H1 (cell line): ENCODE measurements around the gene BTBD18. TPM values are rescaled to one million over a fixed set of nuclear protein-coding genes. Genes with fewer than 3 reads are reported as not detected.

Experiments used
- CTCF ChIA-PET: fragments of 300-600 bp; sonication (Branson Sonifier 250); formaldehyde crosslinking; loops from one replicate; lab custom pipeline; 2021; ENCODE audit not compliant: partially characterized antibody; lab: Charles Lee
- POLR2A ChIA-PET: fragments of 300-600 bp; sonication (Branson Sonifier 250); formaldehyde crosslinking; loops from one replicate; lab custom pipeline; 2021; ENCODE audit warnings: inconsistent platforms; ENCODE audit not compliant: partially characterized antibody; lab: Charles Lee
- DNase-seq, 2 experiments: peaks; one replicate each; pipeline versions ENCODE4 v3.0.0 to v3.0.0-alpha.2; 2010 to 2022; ENCODE audit warnings: low spot score in 2 of 2, low read depth in 1 of 2, mixed read lengths in 1 of 2
- FAIRE-seq: peaks from 2 replicates; lab custom pipeline; 2011; peaks lifted over from hg19 to GRCh38; lab: Jason Lieb, UNC
- H2AFZ ChIP-seq: 2 replicates; pipeline ENCODE4 v1.8.1; 2012; ENCODE audit warnings: low read length, inconsistent platforms
- H2AK5ac ChIP-seq: 2 replicates; pipeline ENCODE4 v1.6.1; 2013; ENCODE audit warnings: low read depth, low read length
- H2BK120ac ChIP-seq: replicated peaks from 2 replicates; pipeline ENCODE3; 2013; ENCODE audit warnings: low read depth, low read length, inconsistent platforms
- H2BK12ac ChIP-seq: 2 replicates; pipeline ENCODE4 v1.6.1; 2013; ENCODE audit warnings: low read depth, low read length
- H2BK15ac ChIP-seq: 2 replicates; pipeline ENCODE4 v1.6.1; 2013; ENCODE audit warnings: low read length
- H2BK20ac ChIP-seq: 2 replicates; pipeline ENCODE4 v1.6.1; 2013; ENCODE audit warnings: low read length
- H2BK5ac ChIP-seq: 2 replicates; pipeline ENCODE4 v1.6.1; 2013; ENCODE audit warnings: low read depth, low read length
- H3K14ac ChIP-seq: 2 replicates; pipeline ENCODE4 v1.6.1; 2013; ENCODE audit warnings: inconsistent platforms; ENCODE audit not compliant: insufficient read length
- H3K18ac ChIP-seq: 2 replicates; pipeline ENCODE4 v1.6.1; 2013; ENCODE audit warnings: low read length; ENCODE audit errors: extremely low read depth
- H3K23ac ChIP-seq: 2 replicates; pipeline ENCODE4 v1.6.1; 2013; ENCODE audit warnings: inconsistent platforms; ENCODE audit not compliant: insufficient read length
- H3K23me2 ChIP-seq: 2 replicates; pipeline ENCODE4 v1.6.1; 2013; ENCODE audit warnings: low read depth, low read length
- H3K27ac ChIP-seq: 2 replicates; pipeline ENCODE4 v1.6.1; 2011; ENCODE audit warnings: low read depth, low read length, inconsistent platforms
- H3K27me3 ChIP-seq, 4 experiments: replicated peaks in 1 of 4; 1 replicate in 1 of 4; 2 replicates in 3 of 4; pipeline versions ENCODE4 v1.6.1 to v1.8.1; 2011 to 2013; ENCODE audit warnings: low read length in 3 of 4, mild to moderate bottlenecking in 3 of 4, inconsistent platforms in 2 of 4, mixed read lengths in 2 of 4, moderate library complexity in 1 of 4; ENCODE audit not compliant: control insufficient read depth in 3 of 4, insufficient read depth in 3 of 4; ENCODE audit errors: extremely low read depth in 1 of 4
- H3K36me3 ChIP-seq, 4 experiments: 2 replicates each; pipeline versions ENCODE4 v1.6.1 to v1.8.1; 2011 to 2013; ENCODE audit warnings: mild to moderate bottlenecking in 4 of 4, low read length in 3 of 4, moderate library complexity in 2 of 4, control low read depth in 1 of 4, inconsistent platforms in 1 of 4; ENCODE audit not compliant: insufficient read depth in 4 of 4, control insufficient read depth in 2 of 4
- H3K4ac ChIP-seq: replicated peaks from 2 replicates; pipeline ENCODE3; 2013; ENCODE audit warnings: low read length, low read depth, mixed read lengths, inconsistent platforms; ENCODE audit not compliant: insufficient read length
- H3K4me1 ChIP-seq, 4 experiments: replicated peaks in 1 of 4; 1 replicate in 1 of 4; 2 replicates in 3 of 4; pipeline versions ENCODE4 v1.6.1 to v1.8.1; 2011 to 2013; ENCODE audit warnings: low read length in 3 of 4, inconsistent platforms in 2 of 4, mixed read lengths in 1 of 4; ENCODE audit not compliant: insufficient read depth in 4 of 4, control insufficient read depth in 3 of 4
- H3K4me2 ChIP-seq, 2 experiments: 2 replicates each; pipeline versions ENCODE4 v1.6.1 to v1.8.1; 2011 to 2013; ENCODE audit warnings: low read depth in 2 of 2, low read length in 2 of 2, control low read depth in 1 of 2, inconsistent platforms in 1 of 2, mild to moderate bottlenecking in 1 of 2; ENCODE audit not compliant: insufficient read depth in 1 of 2
- H3K4me3 ChIP-seq, 4 experiments: fragments of 200-600, 300-600 bp in 1 of 4; sonication (generic), shearing (Covaris generic), sonication (Bioruptor Twin) in 1 of 4; 2 replicates each; pipeline versions ENCODE4 v1.5.1 to v1.8.1; 2011 to 2016; ENCODE audit warnings: low read length in 4 of 4, low read depth in 3 of 4, control low read depth in 2 of 4, inconsistent platforms in 2 of 4, mild to moderate bottlenecking in 2 of 4, mixed read lengths in 1 of 4, moderate library complexity in 1 of 4; ENCODE audit not compliant: insufficient read depth in 2 of 4; ENCODE audit errors: extremely low read depth in 1 of 4
- H3K56ac ChIP-seq: replicated peaks from 2 replicates; pipeline ENCODE3; 2013; ENCODE audit warnings: low read depth, mild to moderate bottlenecking, mixed read lengths, low read length, inconsistent platforms; ENCODE audit not compliant: insufficient read length
- H3K79me1 ChIP-seq: 2 replicates; pipeline ENCODE4 v1.6.1; 2013; ENCODE audit warnings: low read depth, low read length, control low read depth
- H3K79me2 ChIP-seq, 2 experiments: 2 replicates each; pipeline versions ENCODE4 v1.6.1 to v1.8.1; 2012 to 2013; ENCODE audit warnings: low read length in 2 of 2, mild to moderate bottlenecking in 2 of 2, inconsistent platforms in 1 of 2; ENCODE audit not compliant: insufficient read depth in 2 of 2, control insufficient read depth in 1 of 2
- H3K9ac ChIP-seq, 4 experiments: replicated peaks in 1 of 4; 1 replicate in 1 of 4; 2 replicates in 3 of 4; pipeline versions ENCODE4 v1.6.1 to v1.8.1; 2011 to 2013; ENCODE audit warnings: low read depth in 3 of 4, low read length in 3 of 4, control low read depth in 2 of 4, mild to moderate bottlenecking in 2 of 4, moderate library complexity in 2 of 4, inconsistent platforms in 1 of 4; ENCODE audit errors: extremely low read depth in 1 of 4
- H3K9me3 ChIP-seq, 2 experiments: 2 replicates each; pipeline versions ENCODE4 v1.6.1 to v1.8.1; 2012 to 2013; ENCODE audit warnings: mild to moderate bottlenecking in 2 of 2, moderate library complexity in 2 of 2, control low read depth in 1 of 2, inconsistent platforms in 1 of 2, low read depth in 1 of 2, low read length in 1 of 2, mixed read lengths in 1 of 2; ENCODE audit not compliant: insufficient read depth in 2 of 2
- H4K20me1 ChIP-seq, 2 experiments: replicated peaks in 1 of 2; 2 replicates each; pipeline versions ENCODE3 to v1.8.1; 2011 to 2013; ENCODE audit warnings: inconsistent platforms in 2 of 2, low read length in 2 of 2, mild to moderate bottlenecking in 1 of 2; ENCODE audit not compliant: insufficient read depth in 2 of 2, control insufficient read depth in 1 of 2
- H4K5ac ChIP-seq: 2 replicates; pipeline ENCODE4 v1.6.1; 2013; ENCODE audit warnings: low read length, low read depth, mixed read lengths, inconsistent platforms; ENCODE audit not compliant: insufficient read length
- H4K8ac ChIP-seq: 2 replicates; pipeline ENCODE4 v1.8.0; 2013; ENCODE audit warnings: mild to moderate bottlenecking, moderate library complexity, low read length, inconsistent platforms; ENCODE audit not compliant: insufficient read depth; ENCODE audit errors: extremely low read depth
- H4K91ac ChIP-seq: replicated peaks from 2 replicates; pipeline ENCODE3; 2013; ENCODE audit warnings: low read length, mixed read lengths, inconsistent platforms; ENCODE audit not compliant: insufficient read length
- CHD1 ChIP-seq: IDR thresholded peaks from 2 replicates; pipeline ENCODE4 v1.6.1; 2012; ENCODE audit warnings: low read depth, low read length, improper control_type of control experiment
- CREB1 ChIP-seq: IDR thresholded peaks from 2 replicates; pipeline ENCODE4 v1.6.1; 2012; ENCODE audit warnings: inconsistent platforms
- CTBP2 ChIP-seq: IDR thresholded peaks from 2 replicates; pipeline ENCODE4 v1.7.0; 2011; ENCODE audit warnings: borderline replicate concordance, mild to moderate bottlenecking, moderate library complexity, mixed read lengths, low read length; ENCODE audit not compliant: insufficient read depth, insufficient read length
- GTF2F1 ChIP-seq: IDR thresholded peaks from 2 replicates; pipeline ENCODE4 v1.6.1; 2012; ENCODE audit warnings: low read depth, low read length, improper control_type of control experiment, borderline replicate concordance
- KDM1A ChIP-seq: fragments of 200-600, 300-600 bp; sonication (generic); IDR thresholded peaks from 2 replicates; pipeline ENCODE4 v1.7.1; 2016; ENCODE audit warnings: mild to moderate bottlenecking, low read length, borderline replicate concordance
- KDM4A ChIP-seq: IDR thresholded peaks from one replicate; pipeline ENCODE4 v1.7.1; 2012; ENCODE audit warnings: low read depth, mild to moderate bottlenecking, moderate library complexity, low read length, inconsistent platforms; ENCODE audit not compliant: severe bottlenecking
- MAFK ChIP-seq: IDR thresholded peaks from 2 replicates; pipeline ENCODE4 v1.6.1; 2012; ENCODE audit warnings: low read depth, mild to moderate bottlenecking, improper control_type of control experiment, low read length
- RAD21 ChIP-seq, 2 experiments: IDR thresholded peaks in 1 of 2; conservative IDR thresholded peaks in 1 of 2; 2 replicates each; pipeline ENCODE4 v1.6.1; 2011; ENCODE audit warnings: low read depth in 2 of 2, low read length in 2 of 2, improper control_type of control experiment in 1 of 2, inconsistent platforms in 1 of 2, mild to moderate bottlenecking in 1 of 2, moderate library complexity in 1 of 2
- SIN3A ChIP-seq, 2 experiments: IDR thresholded peaks in 1 of 2; conservative IDR thresholded peaks in 1 of 2; 2 replicates each; pipeline ENCODE4 v1.6.1; 2011 to 2012; ENCODE audit warnings: low read length in 2 of 2, improper control_type of control experiment in 1 of 2, low read depth in 1 of 2, mild to moderate bottlenecking in 1 of 2
- SIX5 ChIP-seq: IDR thresholded peaks from 2 replicates; pipeline ENCODE4 v1.6.1; 2011; ENCODE audit warnings: mild to moderate bottlenecking, low read depth, low read length
- SP1 ChIP-seq: IDR thresholded peaks from 2 replicates; pipeline ENCODE4 v1.6.1; 2011; ENCODE audit warnings: low read depth, low read length
- SP4 ChIP-seq: IDR thresholded peaks from 2 replicates; pipeline ENCODE4 v1.6.1; 2012; ENCODE audit warnings: low read length, inconsistent platforms
- SUZ12 ChIP-seq: fragments of 200-600 bp; sonication (generic); IDR thresholded peaks from 2 replicates; pipeline ENCODE4 v1.6.1; 2012; ENCODE audit warnings: mild to moderate bottlenecking, inconsistent platforms, low read length, moderate library complexity, mixed read lengths
- TAF1 ChIP-seq: IDR thresholded peaks from 2 replicates; pipeline ENCODE4 v1.6.1; 2011; ENCODE audit warnings: mild to moderate bottlenecking, low read depth, low read length
- WGBS, 2 experiments: shearing (Covaris generic) in 1 of 2; methylation state at CpG; one replicate each; pipeline versions ENCODE4 v1.1.6 to v1.1.7; 2013 to 2015; ENCODE audit warnings: low lambda C conversion rate in 2 of 2, mixed read lengths in 2 of 2, inconsistent platforms in 1 of 2, low coverage in 1 of 2, missing lambda C conversion rate in 1 of 2; ENCODE audit not compliant: insufficient replicate concordance in 2 of 2, insufficient coverage in 1 of 2, insufficient read length in 1 of 2; ENCODE audit errors: extremely low coverage in 1 of 2, missing lambda C conversion rate in 1 of 2; 5-methylcytosine and 5-hydroxymethylcytosine counted together
- polyA plus RNA-seq, 7 experiments: library from polyadenylated mRNA; depleted of rRNA in 3 of 7; stranded (reverse) in 5 of 7; unstranded in 2 of 7; fragments of >200 nt in 5 of 7; fragments of 200-250 nt in 2 of 7; gene quantifications; 1 replicate in 5 of 7; 2 replicates in 1 of 7; 4 replicates in 1 of 7; pipeline versions ENCODE4 v1.2.1 to v1.2.3, GENCODE V29; 2011 to 2013; ENCODE audit warnings: missing spikeins in 2 of 7, mixed read lengths in 2 of 7
- total RNA-seq: library from RNA; stranded (reverse); fragmentation: NEBNext Ultra II Directional; extraction: Animal tissue kit (Norgen Biotek cat#: 25700); gene quantifications from 2 replicates; pipeline ENCODE4 v1.2.1, GENCODE V29; 2021

The BTBD18 gene
- total and polyA plus RNA-seq, 2 of the 8 experiments (the other 6 are each of a cell fraction or from before 2014, with no cell fraction given): 0.03 TPM; not detected in 1

DNA sequence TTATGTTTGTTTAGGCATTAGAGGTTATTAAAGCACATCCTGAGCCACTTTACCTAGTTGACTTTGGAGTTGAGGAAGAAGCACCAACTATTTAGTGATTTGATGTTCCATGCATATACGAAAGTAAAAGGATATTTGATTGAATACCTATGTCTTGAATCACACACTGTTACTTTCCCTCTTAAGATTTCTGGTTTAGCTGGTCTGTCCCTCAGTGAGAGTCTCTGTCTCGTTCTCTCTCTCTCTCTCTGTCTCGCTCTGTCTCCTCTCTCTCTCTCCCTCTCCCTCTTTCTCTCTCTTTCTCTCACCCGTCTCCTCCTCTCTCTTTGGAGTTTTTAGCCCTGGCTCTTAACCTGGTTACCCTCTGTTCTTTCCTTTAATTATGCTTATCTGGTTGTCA is 20.9 kb upstream of the BTBD18 start:
- Histone ChIP-seq H3K9ac (no peak overlapping the region; a peak in 1 of 7 replicates), H3K27me3 (no peaks in the 10 kb centered on the region), H3K18ac (no peak overlapping the region), H3K23ac (no peak overlapping the region), H3K14ac (no peak overlapping the region), H2BK5ac (no peak overlapping the region), H2BK20ac (no peak overlapping the region), H3K79me2 (peaks cover 44 to 95% of the 10 kb centered on the region in 2 experiments), H3K4ac (no peak overlapping the region), H3K4me3 (no peak overlapping the region), H3K4me2 (no peak overlapping the region), H2BK120ac (no peak overlapping the region), H3K36me3 (no peaks in the 10 kb centered on the region), H3K56ac (no peak overlapping the region), H4K5ac (no peak overlapping the region), H2BK15ac (no peak overlapping the region), H2BK12ac (no peak overlapping the region), H3K9me3 (no peaks in the 10 kb centered on the region), H3K4me1 (peaks cover 11 to 23% (median 22%) of the 10 kb centered on the region in 4 experiments), H3K79me1 (peaks cover 8% of the 10 kb centered on the region), H3K23me2 (no peaks in the 10 kb centered on the region; the same call in 1 of the 2 replicates), H3K27ac (no peak overlapping the region), H4K20me1 (peaks cover 3 to 25% of the 10 kb centered on the region in 2 experiments), H4K8ac (no peak overlapping the region), H4K91ac (no peak overlapping the region), H2AK5ac (no peak overlapping the region), H2AFZ (no peak overlapping the region)
- FAIRE-seq: no peak
- POLR2A ChIA-PET: interaction anchor here (1.1 to 14.4 kb wide), 5 partner anchors 9 to 61 kb away, joined by 3 to 329 read pairs (median 4); partner anchors contain the start of genes CTNND1, MED19, SELENOH and TMX2
- 91% methylated on average over 4 of the region's 4 CpGs; no CpG with 5 or more reads in 1 of the 2 experiments for WGBS, 2 experiments
- no peak for DNase-seq
- CTCF ChIA-PET: interaction anchor here (0.6 to 2.2 kb wide), 8 partner anchors 10 to 110 kb away, joined by 3 to 6 read pairs (median 4); partner anchors contain the start of genes BTBD18 and SELENOH
- no peak for TF ChIP-seq TAF1
- no peak for TF ChIP-seq CREB1
- TF ChIP-seq SIX5: no peak
- no peak for TF ChIP-seq MAFK
- no peak for TF ChIP-seq KDM1A
- no peak for TF ChIP-seq SP4
- TF ChIP-seq SUZ12: no peak
- no peak for TF ChIP-seq KDM4A
- no peak for TF ChIP-seq RAD21 (IDR thresholded peaks at IDR 0.05 in 1 of 2, conservative IDR thresholded peaks at IDR 0.05 in 1 of 2; ENCODE audit: low read depth in 2 of 2, low read length in 2 of 2)
- TF ChIP-seq GTF2F1: no peak
- no peak for TF ChIP-seq SP1
- TF ChIP-seq CHD1: no peak
- no peak for TF ChIP-seq CTBP2
- TF ChIP-seq SIN3A (conservative IDR thresholded peaks at IDR 0.05 in 1 of 2, IDR thresholded peaks at IDR 0.05 in 1 of 2; ENCODE audit: low read depth in 1 of 2, low read length in 2 of 2): no peak
